Right lobe of liver (tissue), 4 donors: ENCODE data around the gene STAP2.

ENCODE experiments used
- POLR2A ChIP-seq: fragments of 450-650 bp; IDR thresholded peaks from one replicate; pipeline ENCODE4 v1.6.1; 2017; ENCODE audit warnings: antibody characterized with exemption, mild to moderate bottlenecking
- TF ChIP-seq, protein P1 (sequence below), 4 donors: fragments of 200-600 bp in 3 of 4; fragments of 450-650 bp in 1 of 4; IDR thresholded peaks; one replicate each; pipeline versions ENCODE4 v1.5.1 to v1.8.0; 2016 to 2022; ENCODE audit warnings: antibody characterized with exemption in 4 of 4, mild to moderate bottlenecking in 2 of 4
- donor health status: DM: no; HTN: no; CAD: no.
- donor health status: DM: no; HTN: no; CAD: no.
- donor health status: DM: no; HTN: yes; CAD: no.

DNA sequence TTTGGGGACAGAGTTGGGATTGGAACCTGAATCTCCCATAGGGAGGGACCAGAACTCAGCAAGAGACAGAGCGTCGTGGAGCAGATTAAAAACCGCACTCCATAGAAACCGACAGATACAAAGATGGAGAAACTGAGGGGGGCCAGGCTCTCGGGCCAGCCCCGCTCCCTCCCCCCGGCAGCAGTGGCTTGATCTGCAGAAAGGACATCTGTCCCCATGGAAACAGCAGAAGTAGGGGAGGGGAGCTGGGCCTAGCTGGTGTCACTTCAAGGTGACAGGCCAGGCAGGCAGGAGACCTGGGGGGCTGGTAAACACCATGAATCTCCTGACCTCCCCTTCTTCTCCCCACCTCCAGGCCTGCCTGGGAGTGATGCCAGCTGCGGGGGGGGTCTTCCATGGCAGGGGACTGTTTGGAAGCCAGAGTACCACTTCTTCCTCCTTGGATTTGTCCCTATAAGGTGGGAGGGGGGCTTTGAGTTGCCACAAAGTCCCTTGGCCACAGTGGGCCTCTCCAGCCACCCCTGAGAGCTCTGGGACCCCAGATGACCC lies 47.4 kb downstream of the STAP2 start:
- TF ChIP-seq, protein P1, sequence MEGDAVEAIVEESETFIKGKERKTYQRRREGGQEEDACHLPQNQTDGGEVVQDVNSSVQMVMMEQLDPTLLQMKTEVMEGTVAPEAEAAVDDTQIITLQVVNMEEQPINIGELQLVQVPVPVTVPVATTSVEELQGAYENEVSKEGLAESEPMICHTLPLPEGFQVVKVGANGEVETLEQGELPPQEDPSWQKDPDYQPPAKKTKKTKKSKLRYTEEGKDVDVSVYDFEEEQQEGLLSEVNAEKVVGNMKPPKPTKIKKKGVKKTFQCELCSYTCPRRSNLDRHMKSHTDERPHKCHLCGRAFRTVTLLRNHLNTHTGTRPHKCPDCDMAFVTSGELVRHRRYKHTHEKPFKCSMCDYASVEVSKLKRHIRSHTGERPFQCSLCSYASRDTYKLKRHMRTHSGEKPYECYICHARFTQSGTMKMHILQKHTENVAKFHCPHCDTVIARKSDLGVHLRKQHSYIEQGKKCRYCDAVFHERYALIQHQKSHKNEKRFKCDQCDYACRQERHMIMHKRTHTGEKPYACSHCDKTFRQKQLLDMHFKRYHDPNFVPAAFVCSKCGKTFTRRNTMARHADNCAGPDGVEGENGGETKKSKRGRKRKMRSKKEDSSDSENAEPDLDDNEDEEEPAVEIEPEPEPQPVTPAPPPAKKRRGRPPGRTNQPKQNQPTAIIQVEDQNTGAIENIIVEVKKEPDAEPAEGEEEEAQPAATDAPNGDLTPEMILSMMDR (IDR thresholded peaks at IDR 0.05) = no peak
- no peak for TF ChIP-seq POLR2A
